ENCODE data around the gene TSPO2. TPM values are rescaled to one million over a fixed set of nuclear protein-coding genes. Genes with fewer than 3 reads are reported as not detected.

Gene TSPO2
- total RNA-seq, 2 donors from 2014 or later = not detected

- no peaks in the 10 kb centered on the region for H3K36me3 ChIP-seq
- WGBS = 92% methylated on average over 1 of the region's 1 CpG
- H3K4me3 ChIP-seq = no peak overlapping the region
- no peaks in the 10 kb centered on the region for H3K9me3 ChIP-seq
- no peak for DNase-seq (ENCODE audit: low spot score)
- no peaks in the 10 kb centered on the region for H3K27me3 ChIP-seq (replicated peaks; ENCODE audit: insufficient read depth)
- H3K27ac ChIP-seq = no peak overlapping the region
- TF ChIP-seq POLR2AphosphoS5 (IDR thresholded peaks at IDR 0.05) (no peak), CTCF (IDR thresholded peaks at IDR 0.05) (no peak), POLR2A (IDR thresholded peaks at IDR 0.05) (no peak)
- intact Hi-C loops (cut with DNase I) = no loop called here
- no peaks in the 10 kb centered on the region for H3K4me1 ChIP-seq (replicated peaks)
These were observed 19.8 kb downstream of the TSPO2 start for GRCh38 chr6:41062056-41062455.

GRCh38 chr6:41063884-41064285, 21.6 kb downstream of the TSPO2 start:
- H3K36me3 ChIP-seq = no peaks in the 10 kb centered on the region
- TF ChIP-seq POLR2AphosphoS5 (IDR thresholded peaks at IDR 0.05) (no peak), POLR2A (IDR thresholded peaks at IDR 0.05) (no peak), CTCF (IDR thresholded peaks at IDR 0.05) (no peak)

GRCh38 chr6:41064841-41065240, 22.6 kb downstream of the TSPO2 start:
- no peak overlapping the region for H3K4me3 ChIP-seq
- H3K27me3 ChIP-seq (replicated peaks; ENCODE audit: insufficient read depth) = no peaks in the 10 kb centered on the region
- no peaks in the 10 kb centered on the region for H3K4me1 ChIP-seq (replicated peaks)
- no peaks in the 10 kb centered on the region for H3K36me3 ChIP-seq
- H3K9me3 ChIP-seq = no peaks in the 10 kb centered on the region
- DNase-seq (ENCODE audit: low spot score) = no peak
- TF ChIP-seq POLR2AphosphoS5 (IDR thresholded peaks at IDR 0.05) (no peak), CTCF (IDR thresholded peaks at IDR 0.05) (no peak), POLR2A (IDR thresholded peaks at IDR 0.05) (no peak)
- H3K27ac ChIP-seq = no peak overlapping the region
- intact Hi-C loops (cut with DNase I) = no loop called here
- 86% methylated on average over 5 of the region's 5 CpGs for WGBS

More at GRCh38 chr6:41063884-41064285, 21.6 kb downstream of the TSPO2 start:
- no peak overlapping the region for H3K27ac ChIP-seq
- no peak overlapping the region for H3K4me3 ChIP-seq
- 64% methylated on average over 2 of the region's 2 CpGs for WGBS
- intact Hi-C loops (cut with DNase I) = no loop called here
- no peaks in the 10 kb centered on the region for H3K4me1 ChIP-seq (replicated peaks)
- H3K27me3 ChIP-seq (replicated peaks; ENCODE audit: insufficient read depth) = no peaks in the 10 kb centered on the region
- DNase-seq (ENCODE audit: low spot score) = no peak
- no peaks in the 10 kb centered on the region for H3K9me3 ChIP-seq

- Histone ChIP-seq H3K4me1 (replicated peaks) (no peaks in the 10 kb centered on the region), H3K4me3 (no peak overlapping the region), H3K36me3 (no peaks in the 10 kb centered on the region), H3K9me3 (no peaks in the 10 kb centered on the region), H3K27me3 (replicated peaks; ENCODE audit: insufficient read depth) (no peaks in the 10 kb centered on the region), H3K27ac (no peak overlapping the region)
- DNase-seq (ENCODE audit: low spot score) = no peak
- TF ChIP-seq POLR2AphosphoS5 (IDR thresholded peaks at IDR 0.05) (no peak), POLR2A (IDR thresholded peaks at IDR 0.05) (no peak), CTCF (IDR thresholded peaks at IDR 0.05) (no peak)
- 94% methylated on average over 2 of the region's 2 CpGs for WGBS
- intact Hi-C loops (cut with DNase I) = no loop called here
These were observed 23.3 kb downstream of the TSPO2 start for GRCh38 chr6:41065550-41066026.

GRCh38 chr6:41066867-41067304, 24.6 kb downstream of the TSPO2 start:
- Histone ChIP-seq H3K4me1 (replicated peaks) (no peaks in the 10 kb centered on the region), H3K36me3 (no peaks in the 10 kb centered on the region), H3K4me3 (no peak overlapping the region), H3K27ac (no peak overlapping the region), H3K9me3 (no peaks in the 10 kb centered on the region), H3K27me3 (replicated peaks; ENCODE audit: insufficient read depth) (no peaks in the 10 kb centered on the region)
- peak; percentile 72 for DNase-seq (ENCODE audit: low spot score)
- peak; percentile 55 to 91 (median 75) for TF ChIP-seq CTCF (IDR thresholded peaks at IDR 0.05)
- TF ChIP-seq POLR2AphosphoS5 (IDR thresholded peaks at IDR 0.05) = peak; percentile 27
- TF ChIP-seq POLR2A (IDR thresholded peaks at IDR 0.05) = no peak
- intact Hi-C loops (cut with DNase I) = no loop called here
- WGBS = 24% methylated on average over 3 of the region's 3 CpGs

Measured in prostate gland (tissue), 2 donors.